Prostate gland (tissue), 2 donors: ENCODE measurements around the gene UBE2R2.

Experiments
- POLR2A ChIP-seq: fragments of 450-650 bp; IDR thresholded peaks from one replicate; pipeline ENCODE4 v1.6.1; 2016; ENCODE audit warnings: antibody characterized with exemption, mild to moderate bottlenecking
- POLR2AphosphoS5 ChIP-seq: sonication (generic); formaldehyde crosslinking; IDR thresholded peaks from one replicate; pipeline ENCODE4 v1.6.1; 2017; ENCODE audit warnings: antibody characterized with exemption
- TF ChIP-seq, protein P1 (sequence below), 4 experiments: fragments of 200-600 bp in 2 of 4; fragments of 450-650 bp in 2 of 4; sonication (generic) in 2 of 4; IDR thresholded peaks; 1 replicate in 3 of 4; 2 replicates in 1 of 4; pipeline ENCODE4 v1.5.1; 2016 to 2019; ENCODE audit warnings: antibody characterized with exemption in 4 of 4, mild to moderate bottlenecking in 2 of 4, moderate library complexity in 2 of 4

DNA sequence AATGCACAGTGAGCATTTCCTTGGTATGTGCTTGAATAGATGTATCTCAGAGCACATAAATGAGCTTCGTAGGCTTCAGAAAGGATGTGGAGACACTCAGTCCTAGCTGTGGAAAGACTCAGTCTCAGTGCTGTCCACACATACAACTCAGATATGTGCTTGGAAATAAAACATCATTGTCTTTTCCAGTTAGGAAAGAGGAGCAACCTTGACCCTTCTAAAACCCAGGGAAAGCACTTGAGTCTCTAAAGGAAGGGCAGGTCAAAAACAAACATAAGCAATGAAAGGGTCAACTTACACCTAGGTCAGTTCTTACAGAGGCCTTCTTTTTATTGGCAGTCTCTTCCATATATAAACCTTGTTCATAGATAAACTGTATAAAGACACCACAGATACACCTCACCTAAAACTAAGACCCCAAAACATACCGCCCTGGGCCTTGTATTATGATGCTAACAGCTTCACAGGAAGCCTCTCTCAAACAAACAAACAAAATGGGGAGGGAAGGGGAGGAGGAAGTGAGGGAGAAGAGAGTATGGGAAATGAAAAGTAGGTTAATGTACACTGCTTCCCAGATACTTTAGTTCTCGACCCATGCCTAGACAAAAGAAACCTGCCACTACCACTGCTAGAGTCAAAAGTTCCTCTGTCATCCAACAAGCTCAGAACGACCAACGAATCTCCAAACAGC is 117.4 kb downstream of the UBE2R2 start:
- TF ChIP-seq, protein P1, sequence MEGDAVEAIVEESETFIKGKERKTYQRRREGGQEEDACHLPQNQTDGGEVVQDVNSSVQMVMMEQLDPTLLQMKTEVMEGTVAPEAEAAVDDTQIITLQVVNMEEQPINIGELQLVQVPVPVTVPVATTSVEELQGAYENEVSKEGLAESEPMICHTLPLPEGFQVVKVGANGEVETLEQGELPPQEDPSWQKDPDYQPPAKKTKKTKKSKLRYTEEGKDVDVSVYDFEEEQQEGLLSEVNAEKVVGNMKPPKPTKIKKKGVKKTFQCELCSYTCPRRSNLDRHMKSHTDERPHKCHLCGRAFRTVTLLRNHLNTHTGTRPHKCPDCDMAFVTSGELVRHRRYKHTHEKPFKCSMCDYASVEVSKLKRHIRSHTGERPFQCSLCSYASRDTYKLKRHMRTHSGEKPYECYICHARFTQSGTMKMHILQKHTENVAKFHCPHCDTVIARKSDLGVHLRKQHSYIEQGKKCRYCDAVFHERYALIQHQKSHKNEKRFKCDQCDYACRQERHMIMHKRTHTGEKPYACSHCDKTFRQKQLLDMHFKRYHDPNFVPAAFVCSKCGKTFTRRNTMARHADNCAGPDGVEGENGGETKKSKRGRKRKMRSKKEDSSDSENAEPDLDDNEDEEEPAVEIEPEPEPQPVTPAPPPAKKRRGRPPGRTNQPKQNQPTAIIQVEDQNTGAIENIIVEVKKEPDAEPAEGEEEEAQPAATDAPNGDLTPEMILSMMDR (IDR thresholded peaks at IDR 0.05) = no peak
- no peak for TF ChIP-seq POLR2A
- TF ChIP-seq POLR2AphosphoS5 = no peak
